Subcutaneous adipose tissue (tissue), 4 donors: ENCODE results near the gene DEPDC7. TPM values are rescaled to one million over a fixed set of nuclear protein-coding genes. Genes with fewer than 3 reads are reported as not detected.

ENCODE experiments used
- CTCF ChIP-seq: fragments of 450-650 bp; IDR thresholded peaks from one replicate; pipeline ENCODE4 v1.5.1; 2016; ENCODE audit warnings: low read depth, mild to moderate bottlenecking, control low read depth, antibody characterized with exemption, moderate library complexity
- total RNA-seq, 4 donors: library from RNA; depleted of rRNA; stranded (reverse); fragments of >200 nt; gene quantifications; one replicate each; pipeline ENCODE4 v1.1.0, GENCODE V29; 2016

DEPDC7 gene
- total RNA-seq, 4 donors from 2014 or later: 0.66 to 2.2 (median 2.0) TPM; not detected in 1

- TF ChIP-seq CTCF: no peak
Observed at GRCh38 chr11:32990481-32990880, 25.2 kb upstream of the DEPDC7 start.

DNA sequence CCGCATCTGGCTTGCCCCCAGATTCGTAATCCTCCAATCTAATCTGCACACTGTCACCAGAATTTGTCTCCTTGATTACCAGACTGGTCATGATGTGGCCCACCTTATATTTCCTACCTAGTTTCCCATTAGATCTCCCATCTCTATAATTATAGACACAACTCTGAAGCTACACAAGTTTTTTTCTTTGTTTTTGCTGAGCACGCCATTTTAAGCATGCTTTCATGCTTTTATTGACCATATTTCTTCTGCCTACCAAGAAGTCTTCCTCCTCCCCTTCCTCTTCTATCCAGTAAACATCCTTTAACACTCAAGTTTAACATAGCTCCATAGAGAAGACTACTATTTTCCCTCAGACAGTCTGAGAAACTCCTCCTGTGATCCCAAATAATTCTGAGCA lies 24.3 kb upstream of the DEPDC7 start:
- no peak for TF ChIP-seq CTCF

DNA sequence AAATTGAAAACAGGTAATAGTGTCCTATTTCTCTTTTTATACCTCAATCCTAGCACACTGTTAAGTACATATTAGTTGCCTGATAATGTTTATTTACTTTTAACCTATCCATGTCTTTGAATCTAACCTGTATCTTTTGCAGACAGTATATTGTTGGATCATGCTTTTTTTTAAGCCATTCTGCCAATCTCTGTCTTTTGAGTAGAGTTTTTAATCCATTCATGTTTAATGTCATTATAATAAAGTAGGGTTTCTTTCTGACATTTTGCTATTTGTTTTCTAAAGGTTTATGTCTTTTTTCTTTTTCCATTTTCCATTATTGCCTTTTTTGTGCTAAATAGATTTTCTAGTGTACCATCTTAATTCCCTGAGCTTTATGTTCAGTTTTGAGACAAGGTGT lies 23.8 kb upstream of the DEPDC7 start:
- no peak for TF ChIP-seq CTCF

GRCh38 chr11:33000181-33000580 lies 15.5 kb upstream of the DEPDC7 start:
- no peak for TF ChIP-seq CTCF

GRCh38 chr11:33001281-33001680 lies 14.4 kb upstream of the DEPDC7 start:
- no peak for TF ChIP-seq CTCF

GRCh38 chr11:33001751-33002542 lies 13.7 kb upstream of the DEPDC7 start:
- no peak for TF ChIP-seq CTCF

DNA sequence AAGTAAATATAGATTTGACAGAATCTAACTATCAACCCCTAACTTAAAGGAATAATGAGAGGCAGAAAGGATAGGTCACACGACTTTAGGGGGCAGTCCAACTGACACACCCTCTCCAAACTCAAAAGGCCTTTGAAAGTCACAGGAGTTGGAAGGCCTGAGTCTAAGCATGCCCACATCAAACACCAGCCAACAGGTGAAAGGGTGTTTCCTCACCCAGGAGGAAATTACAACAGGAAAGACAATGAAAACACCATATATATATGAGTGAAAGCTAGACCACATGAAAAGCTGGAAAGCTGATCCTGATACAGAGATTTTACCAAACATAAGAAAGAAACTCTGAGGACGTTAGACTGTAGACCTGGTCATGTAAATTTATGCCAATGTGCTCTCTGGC lies 10.5 kb upstream of the DEPDC7 start:
- TF ChIP-seq CTCF: no peak
